ENCODE measurements around the gene SMURF1. TPM values are rescaled to one million over a fixed set of nuclear protein-coding genes. Genes with fewer than 3 reads are reported as not detected.

SMURF1 gene
- total RNA-seq, 1 donor: 23.5 TPM

GRCh38 chr7:99189222-99189621, 45.3 kb upstream of the SMURF1 start:
- no peaks in the 10 kb centered on the region for H4K20me1 ChIP-seq (ENCODE audit: insufficient read depth, low read length)
- no peak overlapping the region for H3K4me3 ChIP-seq (ENCODE audit: insufficient read depth, low read length)
- H3K27me3 ChIP-seq (ENCODE audit: insufficient read depth, low read length): peaks cover 4% of the 10 kb centered on the region
- no peak for TF ChIP-seq CTCF (IDR thresholded peaks at IDR 0.05; ENCODE audit: extremely low read depth, low read depth, low read length)
- no peaks in the 10 kb centered on the region for H3K9me3 ChIP-seq (ENCODE audit: low read depth, low read length)
- no peak overlapping the region for H3K4me2 ChIP-seq (ENCODE audit: insufficient read depth, low read length)
- no peak for DNase-seq (ENCODE audit: insufficient read length, low spot score, missing footprints)
- no peaks in the 10 kb centered on the region for H3K36me3 ChIP-seq (ENCODE audit: insufficient read depth, low read length)
- no peak overlapping the region for H2AFZ ChIP-seq (ENCODE audit: low read length)
- no peak overlapping the region for H3K27ac ChIP-seq (ENCODE audit: low read depth, low read length)
- no peaks in the 10 kb centered on the region for H3K79me2 ChIP-seq (ENCODE audit: insufficient read depth, low read length)
- peaks cover 14% of the 10 kb centered on the region for H3K4me1 ChIP-seq (ENCODE audit: insufficient read depth, low read length)

- no peak overlapping the region for H3K4me2 ChIP-seq (ENCODE audit: insufficient read depth, low read length)
- no peak overlapping the region for H2AFZ ChIP-seq (ENCODE audit: low read length)
- no peak overlapping the region for H3K4me3 ChIP-seq (ENCODE audit: insufficient read depth, low read length)
- H4K20me1 ChIP-seq (ENCODE audit: insufficient read depth, low read length): no peaks in the 10 kb centered on the region
- peaks cover 4% of the 10 kb centered on the region for H3K27me3 ChIP-seq (ENCODE audit: insufficient read depth, low read length)
- TF ChIP-seq CTCF (IDR thresholded peaks at IDR 0.05; ENCODE audit: extremely low read depth, low read depth, low read length): no peak
- peaks cover 4% of the 10 kb centered on the region for H3K4me1 ChIP-seq (ENCODE audit: insufficient read depth, low read length)
- H3K36me3 ChIP-seq (ENCODE audit: insufficient read depth, low read length): no peaks in the 10 kb centered on the region
- H3K79me2 ChIP-seq (ENCODE audit: insufficient read depth, low read length): no peaks in the 10 kb centered on the region
- H3K27ac ChIP-seq (ENCODE audit: low read depth, low read length): no peak overlapping the region
- no peaks in the 10 kb centered on the region for H3K9me3 ChIP-seq (ENCODE audit: low read depth, low read length)
- no peak for DNase-seq (ENCODE audit: insufficient read length, low spot score, missing footprints)
Observed at GRCh38 chr7:99188221-99188620, 44.3 kb upstream of the SMURF1 start.

- Histone ChIP-seq H3K36me3 (ENCODE audit: insufficient read depth, low read length) (no peaks in the 10 kb centered on the region), H3K27ac (ENCODE audit: low read depth, low read length) (no peak overlapping the region), H3K4me2 (ENCODE audit: insufficient read depth, low read length) (no peak overlapping the region), H4K20me1 (ENCODE audit: insufficient read depth, low read length) (no peaks in the 10 kb centered on the region), H3K27me3 (ENCODE audit: insufficient read depth, low read length) (peaks cover 14% of the 10 kb centered on the region), H3K4me1 (ENCODE audit: insufficient read depth, low read length) (no peaks in the 10 kb centered on the region), H3K9me3 (ENCODE audit: low read depth, low read length) (no peaks in the 10 kb centered on the region), H2AFZ (ENCODE audit: low read length) (no peak overlapping the region), H3K4me3 (ENCODE audit: insufficient read depth, low read length) (no peak overlapping the region), H3K79me2 (ENCODE audit: insufficient read depth, low read length) (no peaks in the 10 kb centered on the region)
- peak; percentile 47 for DNase-seq (ENCODE audit: insufficient read length, low spot score, missing footprints)
- no peak for TF ChIP-seq CTCF (IDR thresholded peaks at IDR 0.05; ENCODE audit: extremely low read depth, low read depth, low read length)
Observed at GRCh38 chr7:99184532-99185218, 40.8 kb upstream of the SMURF1 start.

GRCh38 chr7:99180067-99180650, 36.3 kb upstream of the SMURF1 start:
- no peaks in the 10 kb centered on the region for H4K20me1 ChIP-seq (ENCODE audit: insufficient read depth, low read length)
- H3K4me1 ChIP-seq (ENCODE audit: insufficient read depth, low read length): no peaks in the 10 kb centered on the region
- TF ChIP-seq CTCF (IDR thresholded peaks at IDR 0.05; ENCODE audit: extremely low read depth, low read depth, low read length): no peak
- DNase-seq (ENCODE audit: insufficient read length, low spot score, missing footprints): no peak
- no peaks in the 10 kb centered on the region for H3K79me2 ChIP-seq (ENCODE audit: insufficient read depth, low read length)
- H3K27ac ChIP-seq (ENCODE audit: low read depth, low read length): no peak overlapping the region
- H2AFZ ChIP-seq (ENCODE audit: low read length): no peak overlapping the region
- no peaks in the 10 kb centered on the region for H3K36me3 ChIP-seq (ENCODE audit: insufficient read depth, low read length)
- H3K4me3 ChIP-seq (ENCODE audit: insufficient read depth, low read length): no peak overlapping the region
- no peaks in the 10 kb centered on the region for H3K9me3 ChIP-seq (ENCODE audit: low read depth, low read length)
- peaks cover 17% of the 10 kb centered on the region for H3K27me3 ChIP-seq (ENCODE audit: insufficient read depth, low read length)
- no peak overlapping the region for H3K4me2 ChIP-seq (ENCODE audit: insufficient read depth, low read length)
